Measurements from ENCODE around the gene SERTAD2.

SERTAD2 gene

GRCh38 chr2:64670047-64670446 is 16.3 kb upstream of the SERTAD2 start:
- DNase-seq, result no peak

GRCh38 chr2:64669288-64669687 is 15.6 kb upstream of the SERTAD2 start:
- DNase-seq, result no peak

- DNase-seq, result no peak
Measured at GRCh38 chr2:64668542-64668941, 14.8 kb upstream of the SERTAD2 start.

GRCh38 chr2:64667535-64667934 is 13.8 kb upstream of the SERTAD2 start:
- no peak for DNase-seq

GRCh38 chr2:64666810-64667438 is 13.2 kb upstream of the SERTAD2 start:
- DNase-seq, result no peak

GRCh38 chr2:64665709-64666108 is 12.0 kb upstream of the SERTAD2 start:
- DNase-seq, result no peak

- DNase-seq, result no peak
Measured at GRCh38 chr2:64663402-64663801, 9.7 kb upstream of the SERTAD2 start.

GRCh38 chr2:64661741-64662169 is 8.0 kb upstream of the SERTAD2 start:
- DNase-seq, result no peak

GRCh38 chr2:64659252-64659651 is 5.5 kb upstream of the SERTAD2 start:
- DNase-seq, result no peak

GRCh38 chr2:64658269-64658668 is 4.6 kb upstream of the SERTAD2 start:
- DNase-seq, result no peak

- DNase-seq, result no peak
Measured at GRCh38 chr2:64657411-64657810, 3.7 kb upstream of the SERTAD2 start.

GRCh38 chr2:64656379-64656778 is 2.7 kb upstream of the SERTAD2 start:
- no peak for DNase-seq

- DNase-seq, result no peak
Measured at GRCh38 chr2:64655873-64656272, 2.2 kb upstream of the SERTAD2 start.

- no peak for DNase-seq
Measured at GRCh38 chr2:64655018-64655664, 1.4 kb upstream of the SERTAD2 start.

- DNase-seq, result no peak
Measured at GRCh38 chr2:64654063-64654811, 524 bp upstream of the SERTAD2 start.

- DNase-seq, result no peak
Measured at GRCh38 chr2:64652231-64653108, 1.2 kb downstream of the SERTAD2 start.

GRCh38 chr2:64651590-64651989 is 2.1 kb downstream of the SERTAD2 start:
- no peak for DNase-seq

GRCh38 chr2:64650722-64651338 is 2.9 kb downstream of the SERTAD2 start:
- DNase-seq, result no peak

GRCh38 chr2:64650296-64650695 is 3.4 kb downstream of the SERTAD2 start:
- DNase-seq, result no peak

GRCh38 chr2:64649626-64650025 is 4.1 kb downstream of the SERTAD2 start:
- no peak for DNase-seq

- DNase-seq, result no peak
Measured at GRCh38 chr2:64649013-64649484, 4.7 kb downstream of the SERTAD2 start.

All from NCI-H2029 (cell line).